B cell (primary cell): ENCODE measurements around the gene SLC17A4.

Experiments
- CTCF ChIP-seq: fragments of 200-600 bp; IDR thresholded peaks from one replicate; pipeline ENCODE4 v1.8.0; 2022; ENCODE audit warnings: antibody characterized with exemption, mild to moderate bottlenecking
- EZH2 ChIP-seq: IDR thresholded peaks from 2 replicates; pipeline ENCODE4 v1.6.1; 2012; ENCODE audit warnings: borderline replicate concordance, low read depth, mild to moderate bottlenecking, moderate library complexity, low read length; ENCODE audit not compliant: insufficient read depth, poor library complexity, severe bottlenecking

- TF ChIP-seq CTCF (no peak), EZH2 (no peak)
These were observed 28.2 kb upstream of the SLC17A4 start for GRCh38 chr6:25726122-25726911.
